GM21529 (cell line): ENCODE measurements around the gene FNDC11.
"Not testable (repeated sequence)": the region's sequence is repeated elsewhere in the genome, so short reads cannot be mapped to it uniquely, and the experiment has no call there.

Experiments
- ATAC-seq: cut with Tn5 transposase; IDR thresholded peaks from one replicate; pipeline ENCODE4 v1.9.1; 2021; ENCODE audit not compliant: unreplicated experiment

Gene FNDC11

GRCh38 chr20:63553933-63554290 lies at the start of gene FNDC11:
FNDC11 (plus strand) TSS chr20:63554159; CDS start chr20:63555664, 1,505 bp downstream.
- peak; percentile 19 for ATAC-seq

- ATAC-seq = no peak
These were observed 49.3 kb upstream of the FNDC11 start for GRCh38 chr20:63504642-63505041.

- ATAC-seq = no peak
These were observed 48.7 kb upstream of the FNDC11 start for GRCh38 chr20:63505281-63505680.

GRCh38 chr20:63505723-63506122 lies 48.2 kb upstream of the FNDC11 start:
- ATAC-seq = no peak

GRCh38 chr20:63507083-63507743 lies 46.7 kb upstream of the FNDC11 start:
- ATAC-seq = no peak

GRCh38 chr20:63508072-63508768 lies 45.7 kb upstream of the FNDC11 start:
- ATAC-seq = no peak

GRCh38 chr20:63509088-63509564 lies 44.8 kb upstream of the FNDC11 start:
- ATAC-seq = no peak

- ATAC-seq = no peak
These were observed 40.8 kb upstream of the FNDC11 start for GRCh38 chr20:63513207-63513606.

- ATAC-seq = not testable (repeated sequence)
These were observed 39.4 kb upstream of the FNDC11 start for GRCh38 chr20:63514520-63514919.

- ATAC-seq = no peak
These were observed 36.3 kb upstream of the FNDC11 start for GRCh38 chr20:63517376-63518309.

- no peak for ATAC-seq
These were observed 35.6 kb upstream of the FNDC11 start for GRCh38 chr20:63518351-63518861.

- ATAC-seq = no peak
These were observed 34.9 kb upstream of the FNDC11 start for GRCh38 chr20:63518946-63519667.

GRCh38 chr20:63519668-63520503 lies 34.1 kb upstream of the FNDC11 start:
- peak; percentile 41 for ATAC-seq

- peak; percentile 57 for ATAC-seq
These were observed 33.4 kb upstream of the FNDC11 start, which contains the start of gene PPDPF for GRCh38 chr20:63520504-63520933. PPDPF (plus strand) TSS chr20:63520765; CDS start chr20:63521309, 544 bp downstream.

GRCh38 chr20:63520934-63521601 lies 32.9 kb upstream of the FNDC11 start:
- peak; percentile 48 for ATAC-seq

- ATAC-seq = no peak
These were observed 32.4 kb upstream of the FNDC11 start for GRCh38 chr20:63521602-63522001.

- no peak for ATAC-seq
These were observed 31.7 kb upstream of the FNDC11 start for GRCh38 chr20:63522091-63522868.

GRCh38 chr20:63522981-63523611 lies 30.9 kb upstream of the FNDC11 start:
- ATAC-seq = no peak
